Measurements from ENCODE around the gene AHSA1. TPM values are rescaled to one million over a fixed set of nuclear protein-coding genes. Genes with fewer than 3 reads are reported as not detected.
"Not testable (repeated sequence)": the region's sequence is repeated elsewhere in the genome, so short reads cannot be mapped to it uniquely, and the experiment has no call there.

Gene AHSA1
- total RNA-seq = 100 to 1,000 TPM in 2 of 3 donors, 10 to 100 TPM in 1; 81.0 to 121 (median 110) TPM

- H3K4me3 ChIP-seq = peak within 1 kb of the TSS; percentile 90 to 99 (median 98)
- DNase-seq (ENCODE audit: low spot score in 2 of 2) = peak; percentile 93 to 97
- no peaks in the 10 kb centered on the region for H3K9me3 ChIP-seq
- intact Hi-C loops (cut with DNase I; ENCODE audit: low total_unique reads) = no loop called here
- H3K27me3 ChIP-seq = no peaks in the 10 kb centered on the region
- H3K27ac ChIP-seq = peak within 1 kb of the TSS; percentile 94 to 97
- no peaks in the 10 kb centered on the region for H3K36me3 ChIP-seq
- peaks cover 0 to 20% of the 10 kb centered on the region in 2 donors for H3K4me1 ChIP-seq
- TF ChIP-seq POLR2A (IDR thresholded peaks at IDR 0.05) = no peak
- TF ChIP-seq CTCF (IDR thresholded peaks at IDR 0.05) = no peak
- TF ChIP-seq POLR2AphosphoS5 (IDR thresholded peaks at IDR 0.05) = peak in 2 of 3 donors; percentile 66 to 81
Measured at GRCh38 chr14:77457522-77458248, at the start of gene AHSA1, which contains the start of gene VIPAS39. TSS of gene AHSA1 (plus strand) at chr14:77458093. CDS start at chr14:77458190, 97 bp downstream. TSS of gene VIPAS39 (minus strand) at chr14:77457601. CDS start at chr14:77454102, 3,499 bp downstream.

- TF ChIP-seq POLR2AphosphoS5 (IDR thresholded peaks at IDR 0.05) = no peak
- no peak for TF ChIP-seq CTCF (IDR thresholded peaks at IDR 0.05)
- no peak for TF ChIP-seq POLR2A (IDR thresholded peaks at IDR 0.05)
- no peak overlapping the region for H3K27ac ChIP-seq
- no peak overlapping the region for H3K4me3 ChIP-seq
- intact Hi-C loops (cut with DNase I; ENCODE audit: low total_unique reads) = no loop called here
- H3K27me3 ChIP-seq = no peaks in the 10 kb centered on the region
- no peak for DNase-seq (ENCODE audit: low spot score in 2 of 2)
- H3K9me3 ChIP-seq = no peaks in the 10 kb centered on the region
- H3K4me1 ChIP-seq = no peaks in the 10 kb centered on the region
- H3K36me3 ChIP-seq = no peaks in the 10 kb centered on the region
Measured at GRCh38 chr14:77409131-77409533, 48.8 kb upstream of the AHSA1 start.

GRCh38 chr14:77415403-77416030 is 42.4 kb upstream of the AHSA1 start:
- H3K36me3 ChIP-seq; H3K27me3 ChIP-seq; H3K4me1 ChIP-seq; H3K27ac ChIP-seq; DNase-seq (ENCODE audit: low spot score in 2 of 2); H3K4me3 ChIP-seq; intact Hi-C loops (cut with DNase I; ENCODE audit: low total_unique reads): not testable (repeated sequence)
- H3K9me3 ChIP-seq = peaks cover 20 to 23% of the 10 kb centered on the region in 2 donors

- H3K27me3 ChIP-seq; DNase-seq (ENCODE audit: low spot score in 2 of 2); H3K4me3 ChIP-seq; H3K27ac ChIP-seq; H3K36me3 ChIP-seq; intact Hi-C loops (cut with DNase I; ENCODE audit: low total_unique reads); H3K4me1 ChIP-seq: not testable (repeated sequence)
- H3K9me3 ChIP-seq = peaks cover 20 to 27% of the 10 kb centered on the region in 2 donors
Measured at GRCh38 chr14:77416098-77416497, 41.8 kb upstream of the AHSA1 start.

- DNase-seq (ENCODE audit: low spot score in 2 of 2) = no peak
- TF ChIP-seq CTCF (IDR thresholded peaks at IDR 0.05) (no peak), POLR2A (IDR thresholded peaks at IDR 0.05) (no peak), POLR2AphosphoS5 (IDR thresholded peaks at IDR 0.05) (no peak)
- peaks cover 20 to 27% of the 10 kb centered on the region in 2 donors for H3K9me3 ChIP-seq
- H3K4me3 ChIP-seq = no peak overlapping the region
- no peaks in the 10 kb centered on the region for H3K36me3 ChIP-seq
- H3K27me3 ChIP-seq = no peaks in the 10 kb centered on the region
- H3K4me1 ChIP-seq = no peaks in the 10 kb centered on the region
- intact Hi-C loops (cut with DNase I; ENCODE audit: low total_unique reads) = no loop called here
- H3K27ac ChIP-seq = no peak overlapping the region
Measured at GRCh38 chr14:77416836-77417235, 41.1 kb upstream of the AHSA1 start.

GRCh38 chr14:77421201-77421600 is 36.7 kb upstream of the AHSA1 start:
- H3K9me3 ChIP-seq = peaks cover 20 to 27% of the 10 kb centered on the region in 2 donors
- H3K27me3 ChIP-seq = no peaks in the 10 kb centered on the region
- no peak overlapping the region for H3K4me3 ChIP-seq
- intact Hi-C loops (cut with DNase I; ENCODE audit: low total_unique reads) = no loop called here
- no peaks in the 10 kb centered on the region for H3K4me1 ChIP-seq
- peaks cover 12% of the 10 kb centered on the region for H3K36me3 ChIP-seq
- H3K27ac ChIP-seq = no peak overlapping the region
- no peak for TF ChIP-seq CTCF (IDR thresholded peaks at IDR 0.05)
- no peak for TF ChIP-seq POLR2AphosphoS5 (IDR thresholded peaks at IDR 0.05)
- no peak for TF ChIP-seq POLR2A (IDR thresholded peaks at IDR 0.05)
- no peak for DNase-seq (ENCODE audit: low spot score in 2 of 2)
